ENCODE measurements around the gene GALNT15.

- TF ChIP-seq CTCF (IDR thresholded peaks at IDR 0.05), result no peak
- no peak for TF ChIP-seq POLR2A (IDR thresholded peaks at IDR 0.05)
Observed at GRCh38 chr3:16136055-16136454, 38.4 kb upstream of the GALNT15 start.

Data from heart left ventricle (tissue), 13 donors.